GM18870 (cell line): Measurements from ENCODE around the gene BAG5.
"Not testable (repeated sequence)": the region's sequence is repeated elsewhere in the genome, so short reads cannot be mapped to it uniquely, and the experiment has no call there.

Experiments
- ATAC-seq: cut with Tn5 transposase; IDR thresholded peaks from one replicate; pipeline ENCODE4 v1.9.1; 2021; ENCODE audit warnings: moderate library complexity; ENCODE audit not compliant: unreplicated experiment

Gene BAG5

DNA sequence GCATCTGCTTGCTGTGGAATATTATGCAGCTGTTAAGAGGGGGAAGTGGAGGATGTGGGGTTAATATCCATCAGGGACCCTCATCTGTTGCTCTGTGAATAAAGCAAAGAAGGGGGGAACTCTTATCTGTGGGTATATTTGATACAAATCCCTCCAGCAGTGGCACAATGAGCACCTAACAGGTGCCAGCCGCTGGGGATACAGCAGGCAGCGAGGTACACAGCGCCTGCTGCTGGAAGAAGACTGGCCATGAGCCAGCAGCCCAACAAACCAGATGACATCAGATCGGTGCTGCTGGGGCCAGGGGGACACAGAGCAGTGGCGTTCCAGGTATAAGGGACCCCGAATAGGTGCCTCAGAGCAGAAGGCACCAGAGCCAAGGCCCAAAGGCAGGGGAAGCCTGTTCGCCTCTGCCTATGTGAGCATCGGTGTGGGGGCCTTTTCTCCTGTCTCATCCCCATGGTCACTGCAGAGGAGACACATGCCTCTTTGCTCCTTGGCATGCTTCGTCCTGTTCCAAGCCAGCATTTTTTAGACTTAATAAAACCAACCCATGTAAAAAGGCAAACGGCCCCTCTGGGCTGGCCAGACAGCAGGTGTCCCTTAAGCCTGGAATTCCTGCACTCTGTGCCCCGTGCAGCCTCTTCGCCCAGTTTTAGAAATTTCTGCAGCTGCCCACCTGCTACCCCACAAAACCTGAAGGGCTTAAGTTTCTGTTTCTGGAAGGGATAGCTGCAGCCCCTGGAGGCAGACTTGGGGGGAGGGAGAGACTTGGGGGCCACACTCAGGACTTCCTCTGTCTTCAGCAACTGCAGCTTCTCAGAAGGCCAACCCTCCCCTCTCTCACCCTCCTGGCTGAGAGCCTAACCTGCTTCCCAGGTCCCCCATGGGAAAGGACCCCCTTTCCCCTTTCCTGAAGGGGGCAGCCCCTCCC is 38.2 kb downstream of the BAG5 start:
- ATAC-seq = no peak

DNA sequence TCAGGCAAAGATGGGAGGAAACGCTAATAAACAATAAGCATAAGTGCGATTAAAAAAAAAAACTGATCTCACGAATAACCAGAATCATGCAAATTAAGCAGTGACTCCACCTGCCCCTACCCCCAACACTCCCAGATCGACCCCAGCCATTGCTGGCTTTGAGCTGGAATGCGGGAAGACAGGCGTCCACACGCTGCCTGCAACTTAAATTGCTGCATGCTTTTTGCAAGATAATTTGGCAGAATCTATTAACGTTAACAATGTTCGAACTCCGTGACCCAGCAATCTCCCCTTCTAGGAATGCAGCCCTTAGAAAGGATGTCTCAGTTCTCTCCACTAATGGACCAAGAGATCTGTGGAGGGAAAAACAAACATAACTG is 38.9 kb downstream of the BAG5 start:
- ATAC-seq = no peak

DNA sequence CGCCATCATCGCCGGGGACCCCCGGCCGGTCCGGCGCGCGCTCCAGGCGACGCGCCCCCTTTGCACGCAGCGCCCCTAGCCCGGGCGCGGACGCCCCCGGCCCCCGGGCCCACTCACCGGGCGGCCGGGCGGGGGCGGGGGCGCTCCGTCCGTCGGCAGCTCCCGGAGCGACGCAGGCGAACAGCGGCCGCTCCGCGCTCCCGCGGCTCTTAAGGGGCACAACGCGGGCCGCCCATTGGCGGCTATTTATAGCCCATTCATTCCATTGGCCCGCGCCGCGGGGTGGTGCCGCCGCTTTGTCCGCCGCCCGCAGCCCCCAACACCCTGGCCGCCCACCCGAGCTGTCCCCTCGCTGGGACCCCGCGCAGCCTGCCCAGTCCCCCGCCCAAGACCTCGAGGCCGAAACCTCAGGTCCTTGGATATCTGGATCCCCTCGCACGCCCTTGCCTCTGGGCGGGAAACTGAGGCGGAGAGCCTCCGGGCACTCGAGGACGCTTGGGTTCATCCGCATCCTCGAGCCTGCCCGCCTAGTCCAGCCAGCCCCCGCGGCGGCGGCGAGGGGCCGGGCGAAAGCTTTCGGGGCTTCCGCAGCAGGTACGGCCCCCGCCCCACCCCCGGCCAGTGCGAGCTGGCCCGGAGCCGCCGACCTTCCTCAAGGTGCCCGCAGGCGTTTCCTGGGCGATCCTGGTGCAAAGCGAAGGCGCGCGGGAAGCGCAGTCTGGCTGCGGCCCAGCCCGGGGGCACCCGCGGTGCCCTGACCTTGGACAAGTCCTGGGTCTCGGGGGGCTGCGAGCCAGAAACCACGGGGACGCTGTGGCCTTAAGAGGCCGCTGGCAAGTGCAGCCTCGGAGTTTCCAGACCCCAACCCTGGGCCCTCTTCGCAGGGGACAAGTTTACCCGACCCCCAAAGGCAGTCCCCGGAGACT is 39.5 kb downstream of the BAG5 start, which contains the start of gene CKB:
Gene CKB (minus strand): TSS at position 182 of the 926 bp plus-strand sequence. CDS start 337 bp downstream, outside the sequence.
- no peak for ATAC-seq

DNA sequence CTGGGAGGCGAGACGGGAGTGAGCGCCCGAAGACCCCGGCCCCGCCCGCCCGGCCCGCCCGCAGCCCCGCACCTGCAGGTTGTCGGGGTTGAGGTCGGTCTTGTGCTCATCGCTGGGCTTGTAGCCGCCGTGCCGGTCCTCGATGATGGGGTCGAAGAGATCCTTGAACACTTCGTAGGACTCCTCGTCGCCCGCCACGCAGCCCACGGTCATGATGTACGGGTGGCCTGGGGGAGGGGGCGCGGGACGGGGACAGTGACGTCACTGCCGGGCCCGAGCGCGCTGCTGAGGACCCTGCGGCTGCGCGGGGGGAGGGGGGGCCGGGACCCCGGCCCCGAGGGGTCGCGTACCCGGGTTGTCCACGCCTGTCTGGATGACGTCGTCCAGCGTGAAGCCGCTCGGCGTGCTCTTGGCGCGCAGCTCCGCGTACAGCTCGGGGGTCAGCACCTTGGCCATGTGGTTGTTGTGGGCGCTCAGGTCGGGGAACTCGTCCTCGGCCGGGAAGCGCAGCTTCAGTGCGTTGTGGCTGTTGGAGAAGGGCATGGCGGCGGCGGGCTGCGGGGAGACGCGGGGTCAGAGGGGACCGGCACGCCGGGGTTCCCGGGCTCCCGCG is 40.4 kb downstream of the BAG5 start:
- ATAC-seq = no peak

DNA sequence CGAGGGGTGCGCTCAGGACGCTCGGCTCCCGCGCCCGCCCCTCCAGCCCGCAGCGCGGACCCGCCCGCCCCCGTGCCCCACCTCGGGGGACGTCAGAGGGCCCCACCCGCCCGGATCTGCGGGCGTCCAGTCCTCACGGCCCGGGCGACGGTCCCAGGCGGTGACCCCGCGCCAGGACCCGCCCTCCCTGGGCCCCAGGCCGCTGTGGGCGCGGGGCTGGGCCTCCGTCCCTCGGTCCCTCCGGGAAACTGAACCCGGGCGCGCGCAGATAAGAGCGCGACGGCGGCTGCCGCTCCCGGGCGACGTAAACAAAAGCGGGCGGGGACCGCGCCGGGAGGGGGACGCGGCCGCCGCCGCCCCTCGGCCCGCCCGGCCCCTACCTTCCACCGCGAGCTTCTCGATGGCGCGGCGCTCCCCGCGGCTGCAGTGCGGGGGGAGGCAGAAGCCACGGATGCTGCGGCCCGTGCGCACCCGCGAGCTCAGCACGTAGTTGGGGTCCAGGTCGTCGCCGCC is 41.0 kb downstream of the BAG5 start:
- no peak for ATAC-seq

DNA sequence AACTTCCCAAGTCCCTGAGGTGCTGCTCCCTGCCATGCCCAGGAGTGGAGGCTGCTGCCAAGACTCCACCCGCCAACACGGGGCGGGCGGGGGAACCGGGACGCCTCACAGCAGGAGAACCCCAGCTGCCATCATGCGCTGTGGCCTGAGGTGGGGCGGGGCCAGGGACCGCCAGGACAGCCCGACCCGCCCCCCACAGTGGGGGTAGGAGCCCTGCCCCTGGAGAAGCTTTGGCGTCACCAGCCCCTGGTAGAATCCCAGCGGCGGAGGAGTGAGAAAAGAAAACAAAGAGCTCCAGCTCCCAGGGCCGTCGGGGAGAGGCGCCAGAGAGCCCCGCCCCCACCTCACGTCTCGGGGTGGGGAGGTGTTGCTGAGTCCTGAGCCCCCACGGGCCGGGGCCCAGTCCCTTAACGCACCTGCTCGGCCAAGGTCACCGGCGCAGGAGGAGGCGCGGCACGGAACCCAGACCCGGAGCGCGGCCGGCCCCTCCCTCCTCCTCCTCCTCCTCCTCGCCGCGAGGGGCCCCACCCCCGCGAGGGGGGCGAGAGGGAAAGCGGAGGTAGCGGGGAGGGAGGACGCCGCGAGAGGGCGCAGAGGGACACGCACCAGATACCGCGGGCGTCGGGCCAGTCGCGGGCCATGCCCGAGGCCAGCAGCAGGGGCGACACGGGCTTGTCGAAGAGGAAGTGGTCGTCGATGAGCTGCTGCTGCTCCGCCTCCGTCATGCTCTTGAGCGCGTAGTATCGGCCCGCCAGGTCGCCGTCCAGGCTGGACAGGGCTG is 41.6 kb downstream of the BAG5 start:
- ATAC-seq = no peak

DNA sequence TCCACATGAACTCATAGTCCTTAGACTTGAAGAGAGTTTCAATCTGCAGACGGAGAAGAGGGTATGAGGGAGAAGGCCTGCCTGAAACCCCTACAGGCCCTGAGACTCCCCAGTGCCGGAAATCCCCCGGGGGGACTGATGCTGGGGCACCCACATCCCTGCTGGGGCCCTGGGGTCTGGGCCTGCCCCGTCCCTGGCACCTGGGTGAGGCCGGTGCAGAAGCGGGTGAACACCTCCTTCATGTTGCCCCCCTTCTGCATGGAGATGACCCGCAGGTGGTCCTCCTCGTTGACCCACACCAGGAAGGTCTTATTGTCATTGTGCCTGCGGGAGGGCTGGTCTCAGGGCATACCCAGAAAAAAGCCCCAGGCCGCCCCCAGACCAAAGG is 42.2 kb downstream of the BAG5 start:
- no peak for ATAC-seq

DNA sequence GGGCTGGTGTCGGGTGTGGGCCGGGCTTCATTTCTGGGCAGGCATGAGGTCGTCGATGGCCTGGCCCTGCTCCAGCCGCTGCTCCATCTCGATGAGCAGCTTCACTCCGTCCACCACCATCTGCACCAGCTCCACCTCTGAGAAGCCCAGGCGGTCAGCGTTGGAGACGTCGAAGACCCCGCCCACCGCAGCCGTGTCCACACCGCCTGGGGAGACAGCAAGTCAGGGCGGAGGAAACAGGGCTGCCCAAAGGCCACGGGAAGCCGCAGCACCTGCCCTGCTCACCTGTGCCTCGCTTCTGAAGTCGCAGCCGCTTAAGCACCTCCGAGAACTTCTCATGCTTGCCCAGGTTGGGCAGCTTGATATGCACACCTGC is 42.6 kb downstream of the BAG5 start:
- ATAC-seq = no peak

DNA sequence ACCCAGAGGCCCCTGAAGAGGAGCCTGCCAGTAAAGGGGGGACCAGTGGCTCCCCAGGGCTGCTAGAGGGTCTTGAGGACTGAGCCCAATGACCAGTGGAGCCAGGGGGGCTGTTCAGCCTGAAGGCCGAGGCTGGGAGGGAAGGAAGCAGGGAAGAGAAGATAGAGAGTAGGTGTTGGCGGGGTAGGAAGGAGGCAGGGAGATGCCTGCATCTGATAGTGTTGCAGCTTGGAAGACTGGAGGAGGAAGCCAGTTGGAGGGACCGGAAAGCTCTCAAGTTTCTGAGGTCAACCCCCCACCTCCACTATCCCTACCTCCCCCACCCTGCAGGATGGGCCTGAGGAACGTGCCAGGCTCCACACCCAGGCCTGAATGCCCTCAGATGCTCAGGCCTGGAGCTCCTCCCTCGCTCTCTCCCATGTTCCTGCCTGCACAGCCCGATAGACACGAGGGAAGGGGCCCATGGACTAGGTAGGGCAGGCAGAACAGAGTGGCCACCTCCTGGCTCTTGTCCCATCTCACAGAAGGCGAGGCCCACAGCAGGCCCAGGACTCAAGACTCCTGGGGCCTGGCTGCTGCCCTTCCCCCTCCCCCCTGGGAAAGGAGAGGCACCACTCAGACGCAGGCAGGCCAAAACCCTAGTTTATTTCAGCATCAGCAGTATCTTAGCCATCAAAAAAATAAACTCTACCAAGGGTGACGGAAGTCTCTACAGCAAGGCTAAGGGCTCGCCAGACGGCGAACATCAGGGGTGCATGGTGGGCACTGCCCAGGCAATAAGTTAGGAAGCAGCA is 43.2 kb downstream of the BAG5 start:
- no peak for ATAC-seq

DNA sequence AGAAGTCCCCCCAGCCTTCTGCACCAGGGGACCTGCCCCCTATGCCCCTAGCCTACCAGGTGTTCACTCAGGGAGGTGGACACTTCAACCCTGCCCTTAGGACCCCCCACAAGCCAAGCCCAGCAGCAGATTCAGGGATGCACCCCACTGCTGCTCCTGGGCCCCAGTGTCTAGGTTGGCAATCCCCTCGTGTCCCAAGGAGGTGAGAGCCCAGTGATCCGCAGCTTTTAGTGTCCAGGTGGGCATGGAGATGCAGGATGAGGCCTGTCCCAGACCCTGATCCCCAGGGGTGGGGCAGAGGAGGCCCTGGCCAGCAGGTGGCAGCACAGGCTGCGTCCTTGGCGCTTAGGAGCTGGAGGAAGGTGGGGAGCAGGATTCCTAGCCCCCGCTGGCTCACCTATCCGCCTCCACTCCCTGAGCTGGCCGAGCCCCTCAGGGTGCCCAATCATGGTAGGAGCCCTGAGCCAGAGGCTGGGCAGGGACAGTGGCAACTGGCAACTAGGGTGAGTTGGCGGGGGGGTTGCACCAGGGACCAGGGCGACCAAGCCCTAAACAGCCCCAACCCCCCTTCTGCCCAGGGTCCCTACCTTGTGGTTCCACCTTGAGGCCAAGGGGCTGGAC is 43.9 kb downstream of the BAG5 start:
- ATAC-seq = no peak

DNA sequence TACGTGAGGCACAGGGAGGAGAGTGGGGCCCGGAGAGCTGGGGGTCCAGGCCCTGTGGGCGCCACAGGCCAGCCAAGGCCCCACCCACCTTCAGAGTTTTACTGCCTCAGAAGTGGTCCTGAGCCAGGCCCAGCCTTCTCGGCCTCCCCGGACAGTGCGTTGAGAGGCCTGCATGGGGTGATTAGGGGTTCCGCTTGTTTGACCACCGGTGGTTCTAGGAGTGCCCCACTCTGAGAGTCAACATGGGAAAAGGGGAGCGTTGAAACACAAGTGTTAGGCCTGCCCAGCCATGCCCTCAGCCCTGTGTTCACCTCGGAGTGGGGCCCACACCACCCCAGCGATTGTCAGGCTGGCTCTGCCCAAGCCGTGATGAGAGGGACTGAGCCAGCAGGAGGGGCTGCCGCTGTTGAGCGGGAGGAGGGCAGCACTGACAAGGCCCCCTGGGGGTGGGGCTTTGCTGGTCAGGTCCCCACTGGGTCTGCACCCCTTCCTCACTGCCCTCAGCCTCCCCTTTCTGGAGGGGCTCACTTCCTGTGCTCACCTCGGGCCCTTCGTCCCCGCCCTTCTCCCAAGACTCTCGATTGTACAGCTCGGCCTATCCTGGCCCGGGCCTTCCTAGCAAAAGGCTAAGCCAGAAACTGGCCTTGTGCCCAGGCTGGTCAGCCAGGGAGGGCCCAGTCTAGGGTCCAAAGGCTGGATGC is 44.6 kb downstream of the BAG5 start:
- ATAC-seq = no peak

DNA sequence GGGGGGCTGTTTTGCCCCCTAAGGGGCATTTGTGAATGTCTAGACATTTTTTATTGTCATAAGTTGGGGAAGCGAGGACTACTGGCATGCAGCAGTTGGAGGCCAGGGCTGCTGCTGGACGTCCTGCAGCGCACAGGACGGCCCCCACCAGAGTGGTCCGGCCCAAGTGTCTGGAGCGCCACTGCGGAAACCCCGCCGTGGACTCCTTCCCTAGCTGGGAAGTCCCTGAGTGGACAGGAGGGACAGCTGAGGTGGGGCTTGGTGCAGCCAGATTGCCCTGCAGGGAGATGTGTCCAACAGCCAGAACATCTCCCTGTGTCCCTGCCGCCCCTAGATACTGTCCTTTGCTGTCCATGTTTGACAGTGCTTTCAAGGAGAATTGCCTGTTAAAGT is 45.3 kb downstream of the BAG5 start:
- no peak for ATAC-seq

DNA sequence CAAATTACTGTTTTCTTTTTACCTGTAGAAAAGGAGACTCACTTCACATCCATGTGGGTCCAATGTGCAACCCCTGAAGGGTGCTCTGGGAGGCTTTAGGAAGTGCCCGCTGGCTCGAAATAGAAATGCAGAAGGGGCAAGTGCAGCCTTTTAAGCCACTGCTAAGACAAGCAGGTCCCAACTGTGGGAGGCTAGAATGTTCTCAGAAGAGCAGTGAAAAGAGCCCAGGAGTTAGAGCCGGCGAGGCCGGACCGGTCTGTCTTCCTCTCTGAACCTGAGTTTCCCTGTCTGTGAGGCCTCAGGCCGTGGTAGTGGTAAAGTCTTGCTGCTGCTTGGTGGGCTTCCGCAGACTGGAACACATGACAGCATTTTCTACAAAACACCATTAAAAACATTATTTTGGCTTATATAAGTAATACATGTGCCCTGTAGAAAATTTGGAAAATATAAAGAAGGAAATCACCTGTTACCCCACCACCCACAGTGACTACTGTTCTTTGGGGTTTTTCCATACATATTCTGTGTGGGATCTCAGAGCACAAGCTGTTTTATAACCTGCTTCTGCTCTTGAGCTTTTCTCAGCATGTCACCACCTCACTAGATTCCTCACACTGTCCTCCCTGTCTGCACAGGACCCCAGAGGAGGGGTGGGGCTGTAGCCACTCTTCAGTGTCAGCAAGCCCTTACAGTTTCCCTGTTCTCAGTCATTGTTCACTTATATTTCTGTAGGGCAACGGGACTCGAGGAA is 45.9 kb downstream of the BAG5 start:
- no peak for ATAC-seq

DNA sequence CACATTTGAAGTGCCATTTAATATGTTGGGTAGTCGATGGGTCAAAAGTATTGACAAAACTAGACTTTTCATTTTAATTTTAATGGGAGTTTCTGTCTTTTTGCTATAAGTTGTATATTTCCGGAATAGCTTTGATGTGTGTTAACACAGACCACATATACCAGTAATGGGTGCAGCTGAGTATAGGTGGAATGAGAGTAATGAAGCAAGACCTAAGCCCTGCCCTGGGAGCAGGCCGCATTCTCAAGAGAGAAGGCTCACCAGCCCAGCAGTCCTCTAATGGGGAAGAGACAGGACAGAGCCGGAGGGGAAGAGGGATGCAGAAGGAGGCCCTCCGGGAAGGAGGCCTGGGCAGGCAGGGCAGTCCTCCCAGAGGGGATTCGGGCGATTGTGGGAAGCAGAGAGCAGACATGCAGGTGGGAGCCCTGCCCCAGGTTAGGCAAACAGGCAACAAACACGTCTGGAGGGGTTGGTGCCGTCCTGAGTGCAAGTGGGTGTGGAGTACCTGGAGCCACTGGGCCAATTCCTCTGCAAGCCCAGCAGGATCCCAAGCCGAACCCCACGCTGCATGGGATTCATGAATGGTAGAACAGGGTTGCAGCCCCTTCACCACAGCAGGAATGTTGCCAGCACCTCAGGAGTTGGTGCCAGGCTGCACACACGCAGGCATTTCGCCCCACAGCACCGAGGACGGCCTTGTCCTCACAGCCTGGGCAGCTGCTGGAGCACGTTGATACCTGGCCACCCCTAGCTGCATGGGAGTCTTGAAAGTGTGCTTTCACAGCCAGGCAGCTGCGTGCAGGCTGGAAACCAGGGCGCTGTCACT is 47.6 kb downstream of the BAG5 start:
- no peak for ATAC-seq

DNA sequence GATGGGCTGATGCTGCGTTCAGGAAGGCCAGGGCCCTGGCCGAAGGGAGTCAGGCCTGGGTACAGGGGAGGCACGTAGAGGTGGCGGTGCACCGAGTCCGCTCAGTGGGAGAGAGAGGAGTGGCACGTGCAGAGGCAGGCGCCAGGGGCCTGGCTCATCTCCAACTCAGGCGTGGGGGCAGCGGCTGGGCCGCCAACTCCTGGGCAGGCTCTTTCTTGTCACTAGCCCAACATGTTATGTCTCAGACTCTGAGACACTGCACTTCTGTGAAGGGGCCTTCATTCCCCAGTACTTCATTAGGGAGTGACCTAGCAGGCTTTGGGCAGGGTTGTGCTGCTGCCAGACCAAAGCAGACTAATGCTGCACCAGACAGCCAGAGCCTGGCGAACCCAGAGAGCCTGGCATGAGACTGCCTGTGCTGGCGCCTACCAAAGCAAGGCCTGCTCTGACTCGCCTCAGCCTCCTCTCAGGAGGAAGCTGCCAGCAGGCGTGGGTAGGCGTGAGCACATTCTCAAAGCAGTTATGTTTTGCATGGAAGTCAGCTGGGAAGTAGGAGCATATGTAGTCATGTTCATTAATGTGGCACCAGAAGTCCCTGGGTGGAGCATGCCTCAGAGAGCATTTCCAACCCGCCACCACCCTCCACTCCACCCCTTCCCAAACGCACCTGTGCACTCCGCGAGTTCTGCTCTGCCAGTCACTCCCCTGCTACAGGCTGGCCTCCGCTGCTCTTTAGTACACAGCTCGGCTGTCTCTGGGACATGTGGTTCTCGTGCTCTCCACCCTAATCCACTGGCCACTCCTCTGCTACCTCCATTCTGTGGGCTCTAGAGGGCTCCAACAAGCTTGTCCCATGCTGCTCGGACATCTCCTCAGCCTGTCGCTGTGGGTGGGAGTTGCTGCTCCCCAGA is 49.5 kb downstream of the BAG5 start:
- no peak for ATAC-seq

DNA sequence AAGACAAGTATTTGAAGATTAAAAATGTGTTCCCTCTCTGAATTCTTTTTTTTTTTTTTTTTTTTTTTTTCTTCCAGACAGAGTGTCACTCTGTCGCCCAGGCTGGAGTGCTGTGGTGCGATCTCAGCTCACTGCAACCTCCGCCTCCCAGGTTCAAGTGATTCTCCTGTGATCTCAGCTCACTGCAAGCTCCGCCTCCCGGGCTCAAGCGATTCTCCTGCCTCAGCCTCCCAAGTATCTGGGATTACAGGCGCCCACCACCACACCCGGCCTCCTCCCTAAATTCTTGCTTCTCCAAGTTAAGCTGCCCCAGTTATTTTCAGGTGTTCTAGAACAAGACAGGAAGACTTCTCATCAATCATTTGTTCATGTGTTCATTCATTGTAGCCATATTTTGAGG is 50.3 kb downstream of the BAG5 start:
- not testable (repeated sequence) for ATAC-seq
